Activated effector memory CD4-positive, alpha-beta T cell treated with anti-CD3 and anti-CD28 coated beads, Interleukin-2, amount 50 U/mL, for 16 hours (primary cell): ENCODE data around the gene R3HDM2.

ENCODE experiments used
- DNase-seq: peaks from one replicate; pipeline ENCODE4 v3.0.0-alpha.2; 2020

R3HDM2 gene

GRCh38 chr12:57213058-57213715 is 217.7 kb downstream of the R3HDM2 start:
- peak; percentile 94 for DNase-seq

DNA sequence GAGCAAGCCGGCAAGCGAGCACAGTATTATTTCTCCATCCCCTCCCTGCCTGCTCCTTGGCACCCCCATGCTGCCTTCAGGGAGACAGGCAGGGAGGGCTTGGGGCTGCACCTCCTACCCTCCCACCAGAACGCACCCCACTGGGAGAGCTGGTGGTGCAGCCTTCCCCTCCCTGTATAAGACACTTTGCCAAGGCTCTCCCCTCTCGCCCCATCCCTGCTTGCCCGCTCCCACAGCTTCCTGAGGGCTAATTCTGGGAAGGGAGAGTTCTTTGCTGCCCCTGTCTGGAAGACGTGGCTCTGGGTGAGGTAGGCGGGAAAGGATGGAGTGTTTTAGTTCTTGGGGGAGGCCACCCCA is 218.2 kb downstream of the R3HDM2 start:
- DNase-seq = no peak

DNA sequence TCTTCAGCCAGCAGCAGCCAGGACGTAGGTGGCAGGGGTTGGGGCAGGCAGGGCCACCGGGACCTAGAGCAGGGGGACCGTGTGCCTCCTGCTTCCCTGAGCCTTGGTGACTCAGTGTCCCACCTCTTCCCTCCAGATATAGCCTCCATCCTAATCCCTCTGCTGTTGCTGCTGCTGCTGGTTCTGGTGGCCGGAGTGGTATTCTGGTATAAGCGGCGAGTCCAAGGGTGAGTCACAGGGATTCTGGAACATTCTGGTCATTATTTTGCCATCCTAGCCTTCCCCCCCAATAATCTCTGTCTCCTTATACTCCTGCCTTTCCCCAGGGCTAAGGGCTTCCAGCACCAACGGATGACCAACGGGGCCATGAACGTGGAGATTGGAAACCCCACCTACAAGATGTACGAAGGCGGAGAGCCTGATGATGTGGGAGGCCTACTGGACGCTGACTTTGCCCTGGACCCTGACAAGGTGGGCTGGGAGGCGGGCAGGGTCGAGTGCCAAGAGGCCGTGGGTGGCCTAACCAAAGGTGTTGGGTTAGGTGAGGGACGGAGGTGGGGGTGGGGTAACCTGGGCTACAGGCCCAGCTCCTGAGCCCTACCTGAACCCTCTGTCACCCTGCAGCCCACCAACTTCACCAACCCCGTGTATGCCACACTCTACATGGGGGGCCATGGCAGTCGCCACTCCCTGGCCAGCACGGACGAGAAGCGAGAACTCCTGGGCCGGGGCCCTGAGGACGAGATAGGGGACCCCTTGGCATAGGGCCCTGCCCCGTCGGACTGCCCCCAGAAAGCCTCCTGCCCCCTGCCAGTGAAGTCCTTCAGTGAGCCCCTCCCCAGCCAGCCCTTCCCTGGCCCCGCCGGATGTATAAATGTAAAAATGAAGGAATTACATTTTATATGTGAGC is 218.8 kb downstream of the R3HDM2 start:
- DNase-seq = no peak

DNA sequence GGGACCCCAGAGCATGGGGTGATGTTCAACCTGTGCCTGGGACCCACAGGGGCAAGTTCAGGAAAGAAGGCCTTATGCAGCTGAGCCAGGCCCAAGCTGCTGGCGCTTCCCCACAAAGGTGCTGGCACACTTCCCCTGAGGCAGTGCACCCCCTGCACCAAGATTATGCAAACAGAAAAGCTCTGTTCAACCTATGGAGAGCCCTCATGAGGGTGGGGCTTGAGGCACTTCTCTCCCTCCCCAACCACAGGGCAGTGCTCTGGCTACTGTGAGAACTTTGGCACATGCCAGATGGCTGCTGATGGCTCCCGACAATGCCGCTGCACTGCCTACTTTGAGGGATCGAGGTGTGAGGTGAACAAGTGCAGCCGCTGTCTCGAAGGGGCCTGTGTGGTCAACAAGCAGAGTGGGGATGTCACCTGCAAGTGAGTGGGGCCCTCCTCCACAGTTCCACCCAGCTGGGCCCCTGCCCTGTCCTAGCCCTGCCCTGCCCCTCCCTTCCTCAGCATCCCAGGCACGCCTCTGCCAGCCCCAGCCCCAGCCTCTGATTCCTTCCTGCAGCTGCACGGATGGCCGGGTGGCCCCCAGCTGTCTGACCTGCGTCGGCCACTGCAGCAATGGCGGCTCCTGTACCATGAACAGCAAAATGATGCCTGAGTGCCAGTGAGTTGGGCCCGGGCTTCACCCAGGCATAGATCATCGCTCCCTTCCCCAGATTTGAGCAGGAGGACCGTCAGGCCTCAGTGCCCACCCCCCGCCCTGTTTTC is 219.7 kb downstream of the R3HDM2 start:
- DNase-seq = no peak

DNA sequence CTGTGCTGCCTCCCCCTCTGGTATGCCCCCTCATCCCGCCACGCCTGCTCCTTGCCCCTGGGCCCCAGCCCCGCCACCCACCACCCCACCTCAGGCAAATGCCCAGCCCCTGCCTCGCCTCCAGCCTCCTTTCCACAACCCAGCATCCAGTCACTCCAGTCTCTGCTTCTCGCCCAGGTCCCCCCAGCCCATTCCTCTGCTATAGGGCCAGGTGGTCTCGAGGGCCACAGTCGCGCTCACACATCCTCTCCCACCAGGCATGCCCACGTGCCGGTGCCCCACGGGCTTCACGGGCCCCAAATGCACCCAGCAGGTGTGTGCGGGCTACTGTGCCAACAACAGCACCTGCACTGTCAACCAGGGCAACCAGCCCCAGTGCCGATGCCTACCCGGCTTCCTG is 220.4 kb downstream of the R3HDM2 start:
- DNase-seq = no peak

DNA sequence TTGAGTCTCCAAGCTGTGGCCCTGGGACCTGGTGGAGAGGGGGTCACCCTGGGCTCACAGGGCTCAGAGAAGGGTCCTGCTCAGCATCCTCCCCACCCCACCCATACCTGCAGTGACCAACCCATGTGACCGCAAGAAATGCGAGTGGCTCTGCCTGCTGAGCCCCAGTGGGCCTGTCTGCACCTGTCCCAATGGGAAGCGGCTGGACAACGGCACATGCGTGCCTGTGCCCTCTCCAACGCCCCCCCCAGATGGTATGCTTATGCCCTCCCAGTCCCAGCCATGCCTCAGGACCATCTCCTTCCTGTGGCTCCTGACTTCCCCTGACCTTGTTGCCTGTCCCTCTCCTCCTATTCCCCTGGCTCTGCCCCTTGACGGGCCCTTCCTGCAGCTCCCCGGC is 220.9 kb downstream of the R3HDM2 start:
- DNase-seq = no peak

DNA sequence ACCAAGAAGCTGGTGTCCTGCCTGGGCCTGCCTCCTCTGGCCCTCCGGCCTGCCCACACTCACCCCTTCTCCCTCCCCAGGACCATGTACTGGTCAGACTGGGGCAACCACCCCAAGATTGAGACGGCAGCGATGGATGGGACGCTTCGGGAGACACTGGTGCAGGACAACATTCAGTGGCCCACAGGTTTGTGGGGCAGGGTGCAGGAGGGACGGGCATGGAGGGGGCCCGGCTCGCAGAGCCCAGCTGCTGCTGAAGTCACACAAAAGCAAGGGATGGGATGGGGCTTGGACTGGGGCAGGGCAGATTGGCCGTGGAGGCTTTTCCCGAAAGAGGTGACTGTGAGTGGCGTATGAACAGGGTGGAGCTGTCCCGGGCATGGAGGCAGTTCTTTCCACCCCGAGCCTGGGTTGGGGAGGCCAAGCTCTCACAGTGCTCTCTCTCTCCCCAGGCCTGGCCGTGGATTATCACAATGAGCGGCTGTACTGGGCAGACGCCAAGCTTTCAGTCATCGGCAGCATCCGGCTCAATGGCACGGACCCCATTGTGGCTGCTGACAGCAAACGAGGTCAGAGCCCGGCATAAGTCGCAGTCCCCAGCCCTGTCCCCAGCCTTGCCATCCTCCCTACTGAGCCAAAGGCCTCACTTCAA is 222.1 kb downstream of the R3HDM2 start:
- DNase-seq = no peak

GRCh38 chr12:57207731-57208630 is 222.9 kb downstream of the R3HDM2 start:
- DNase-seq = no peak

DNA sequence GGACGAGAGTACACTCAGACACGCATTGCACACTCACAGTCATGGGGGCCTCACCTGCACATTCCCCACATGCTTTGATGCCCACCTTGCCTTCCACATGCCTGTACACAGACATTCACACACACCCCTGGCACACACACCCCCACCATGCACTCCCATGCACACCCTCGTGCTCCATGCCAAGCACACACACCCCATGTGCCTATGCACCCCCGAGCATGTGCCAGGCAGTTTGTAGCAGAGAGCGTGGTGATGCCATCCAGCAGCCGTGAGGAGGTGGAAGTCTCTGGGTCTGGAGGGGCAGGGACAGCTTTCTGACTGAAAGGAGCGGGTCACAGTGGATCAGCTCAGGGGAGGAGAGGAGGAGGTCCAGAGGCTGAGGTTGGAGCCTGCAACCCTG is 224.9 kb downstream of the R3HDM2 start:
- DNase-seq = no peak

DNA sequence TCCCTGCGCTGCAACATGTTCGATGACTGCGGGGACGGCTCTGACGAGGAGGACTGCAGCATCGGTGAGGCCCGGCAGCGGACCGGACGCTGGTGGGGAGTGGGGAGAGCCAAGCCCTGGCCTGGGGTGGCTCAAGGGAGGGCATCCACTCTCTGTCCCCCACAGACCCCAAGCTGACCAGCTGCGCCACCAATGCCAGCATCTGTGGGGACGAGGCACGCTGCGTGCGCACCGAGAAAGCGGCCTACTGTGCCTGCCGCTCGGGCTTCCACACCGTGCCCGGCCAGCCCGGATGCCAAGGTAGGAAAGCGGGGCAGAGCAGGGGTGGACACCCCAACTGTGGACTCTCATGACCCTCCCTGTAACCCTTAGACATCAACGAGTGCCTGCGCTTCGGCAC is 225.7 kb downstream of the R3HDM2 start:
- no peak for DNase-seq

DNA sequence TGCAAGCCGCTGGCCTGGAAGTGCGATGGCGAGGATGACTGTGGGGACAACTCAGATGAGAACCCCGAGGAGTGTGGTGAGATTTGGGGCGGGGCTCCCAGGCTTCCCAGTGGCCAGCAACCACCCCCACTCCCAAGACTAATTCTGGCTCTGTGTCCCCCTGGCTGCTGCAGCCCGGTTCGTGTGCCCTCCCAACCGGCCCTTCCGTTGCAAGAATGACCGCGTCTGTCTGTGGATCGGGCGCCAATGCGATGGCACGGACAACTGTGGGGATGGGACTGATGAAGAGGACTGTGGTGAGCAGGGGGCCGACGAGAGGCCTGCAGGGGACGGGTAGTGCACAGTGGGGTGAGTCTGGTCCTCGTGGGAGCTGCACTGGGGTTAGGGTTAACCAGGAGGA is 226.4 kb downstream of the R3HDM2 start:
- no peak for DNase-seq

DNA sequence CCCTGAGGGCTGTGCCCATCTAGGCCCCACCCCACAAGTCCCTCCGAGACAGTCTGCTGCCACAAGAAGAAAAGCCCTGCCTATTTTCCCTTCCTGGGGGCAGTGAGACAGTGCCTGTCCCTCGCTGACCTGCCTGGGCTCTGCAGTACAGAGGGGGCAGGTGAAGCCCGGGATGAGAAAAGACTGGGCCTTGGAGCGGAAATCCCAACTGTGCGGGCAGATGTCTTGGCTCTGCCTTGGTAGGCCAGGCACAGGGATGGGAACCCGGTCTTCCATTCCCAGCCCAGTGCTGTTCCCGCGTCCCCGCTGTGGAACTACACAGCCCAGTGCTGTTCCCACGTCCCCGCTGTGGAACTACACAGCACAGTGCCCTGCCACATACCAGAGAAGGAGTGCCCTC is 227.1 kb downstream of the R3HDM2 start:
- DNase-seq = no peak
